ENCODE measurements around the gene AHDC1.

DNA sequence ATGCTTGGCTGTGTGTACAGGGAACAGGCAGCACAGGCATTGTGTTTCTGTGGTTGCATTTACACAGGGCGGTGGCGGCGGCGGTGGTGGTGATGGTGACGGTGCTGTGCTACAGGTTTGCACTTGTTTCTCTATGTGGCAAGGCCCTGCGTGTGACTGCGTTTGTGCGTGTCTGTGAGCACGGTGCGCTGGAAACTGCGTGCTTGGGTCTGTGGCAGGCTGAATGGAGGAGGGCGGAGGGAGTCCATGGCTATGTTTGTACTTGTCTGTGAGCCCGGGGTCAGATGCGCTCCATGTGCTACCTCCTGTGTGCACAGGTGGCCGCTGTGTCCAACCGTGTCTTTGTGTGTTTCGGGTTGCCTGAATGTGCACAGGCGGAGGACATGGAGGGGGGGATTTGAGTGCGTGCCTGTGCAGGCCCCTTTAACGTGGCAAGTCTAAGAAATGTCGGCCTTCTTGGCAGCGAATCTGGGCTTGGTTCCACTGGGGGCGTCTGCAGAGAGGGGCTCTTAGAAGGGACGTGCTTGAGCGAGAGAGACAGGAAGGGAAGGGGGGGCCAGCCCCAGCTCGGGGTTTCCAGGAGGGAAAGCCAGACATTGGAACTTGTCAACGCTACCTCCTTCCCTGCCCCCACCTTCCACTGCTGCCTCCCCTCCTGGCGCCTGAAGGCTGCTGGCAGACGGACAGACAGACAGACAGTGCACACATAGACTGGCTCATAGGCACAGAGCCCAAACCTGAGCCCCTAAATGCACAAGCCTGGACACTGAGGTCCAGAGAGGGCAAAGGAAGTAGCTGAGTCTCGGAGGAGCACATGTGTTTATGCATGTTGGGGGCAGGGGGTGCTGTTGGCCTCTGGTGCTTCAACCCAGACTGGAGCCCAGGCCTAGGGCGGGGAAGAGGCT is 81.3 kb downstream of the AHDC1 start:
- TF ChIP-seq, protein P1, sequence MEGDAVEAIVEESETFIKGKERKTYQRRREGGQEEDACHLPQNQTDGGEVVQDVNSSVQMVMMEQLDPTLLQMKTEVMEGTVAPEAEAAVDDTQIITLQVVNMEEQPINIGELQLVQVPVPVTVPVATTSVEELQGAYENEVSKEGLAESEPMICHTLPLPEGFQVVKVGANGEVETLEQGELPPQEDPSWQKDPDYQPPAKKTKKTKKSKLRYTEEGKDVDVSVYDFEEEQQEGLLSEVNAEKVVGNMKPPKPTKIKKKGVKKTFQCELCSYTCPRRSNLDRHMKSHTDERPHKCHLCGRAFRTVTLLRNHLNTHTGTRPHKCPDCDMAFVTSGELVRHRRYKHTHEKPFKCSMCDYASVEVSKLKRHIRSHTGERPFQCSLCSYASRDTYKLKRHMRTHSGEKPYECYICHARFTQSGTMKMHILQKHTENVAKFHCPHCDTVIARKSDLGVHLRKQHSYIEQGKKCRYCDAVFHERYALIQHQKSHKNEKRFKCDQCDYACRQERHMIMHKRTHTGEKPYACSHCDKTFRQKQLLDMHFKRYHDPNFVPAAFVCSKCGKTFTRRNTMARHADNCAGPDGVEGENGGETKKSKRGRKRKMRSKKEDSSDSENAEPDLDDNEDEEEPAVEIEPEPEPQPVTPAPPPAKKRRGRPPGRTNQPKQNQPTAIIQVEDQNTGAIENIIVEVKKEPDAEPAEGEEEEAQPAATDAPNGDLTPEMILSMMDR (conservative IDR thresholded peaks at IDR 0.05; ENCODE audit: low read length), result peak; percentile 73
- TF ChIP-seq EZH2phosphoT487 (IDR thresholded peaks at IDR 0.05; ENCODE audit: borderline replicate concordance, low read depth, low read length), result no peak
